Medulla oblongata (tissue), 1 donor: Measurements from ENCODE around the gene EXOC4.
"Not testable (repeated sequence)": the region's sequence is repeated elsewhere in the genome, so short reads cannot be mapped to it uniquely, and the experiment has no call there.

Experiments
- DNase-seq: peaks from one replicate; pipeline ENCODE4 v3.0.0-alpha.2; 2015; ENCODE audit errors: extremely low spot score

EXOC4 gene

GRCh38 chr7:133315332-133316040, 62.6 kb downstream of the EXOC4 start:
- no peak for DNase-seq

DNA sequence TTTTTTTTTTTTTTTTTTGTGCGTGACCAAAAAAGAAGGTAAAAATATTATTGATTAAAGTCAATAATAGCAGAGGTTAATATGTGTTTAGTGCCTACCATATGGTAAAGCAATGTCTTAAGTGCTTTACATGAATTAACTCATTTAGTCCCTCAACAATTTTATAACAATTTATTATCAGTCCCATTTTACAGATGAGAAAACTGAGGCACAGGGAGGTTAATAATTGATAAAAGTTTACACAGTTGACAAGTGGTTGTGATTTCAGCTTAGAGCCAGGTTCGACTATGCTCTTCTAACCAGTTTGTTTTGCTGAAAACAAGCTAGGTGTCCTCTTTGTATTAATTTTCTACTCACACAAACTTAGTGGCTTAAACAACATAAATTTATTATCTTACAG, 67.0 kb downstream of the EXOC4 start:
- no peak for DNase-seq

DNA sequence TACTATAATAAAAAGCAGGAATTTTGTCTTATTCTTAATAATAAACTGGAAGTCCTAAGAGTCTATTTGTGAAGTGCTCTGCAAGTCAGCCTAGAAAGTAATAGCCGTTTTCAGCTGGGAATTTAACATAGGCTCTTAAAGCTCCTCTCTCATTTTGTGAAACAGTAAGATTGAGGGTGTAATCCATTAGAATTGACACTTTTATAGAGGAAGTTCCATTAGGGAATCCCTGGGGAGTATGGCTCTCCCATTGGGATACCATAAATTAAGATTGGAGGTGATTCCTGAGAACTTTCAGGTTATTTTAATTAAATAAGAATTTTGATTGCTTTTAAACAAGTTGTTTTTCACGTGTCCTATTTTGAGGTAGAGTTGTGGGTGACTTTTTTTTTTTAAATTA, 68.0 kb downstream of the EXOC4 start:
- DNase-seq: no peak

DNA sequence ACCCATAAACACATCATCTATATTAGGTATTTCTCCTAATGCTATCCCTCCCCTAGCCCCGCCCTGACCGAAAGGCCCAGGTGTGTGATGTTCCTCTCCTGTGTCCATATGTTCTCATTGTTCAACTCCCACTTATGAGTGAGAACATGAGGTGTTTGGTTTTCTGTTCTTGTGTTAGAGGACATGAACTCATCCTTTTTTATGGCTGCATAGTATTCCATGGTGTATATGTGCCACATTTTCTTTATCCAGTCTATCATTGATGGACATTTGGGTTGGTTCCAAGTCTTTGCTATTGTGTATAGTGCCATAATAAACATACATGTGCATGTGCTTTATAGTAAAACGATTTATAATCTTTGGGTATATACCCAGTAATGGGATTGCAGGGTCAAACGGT, 68.5 kb downstream of the EXOC4 start:
- DNase-seq: not testable (repeated sequence)

GRCh38 chr7:133326745-133327144, 73.9 kb downstream of the EXOC4 start:
- DNase-seq: not testable (repeated sequence)

DNA sequence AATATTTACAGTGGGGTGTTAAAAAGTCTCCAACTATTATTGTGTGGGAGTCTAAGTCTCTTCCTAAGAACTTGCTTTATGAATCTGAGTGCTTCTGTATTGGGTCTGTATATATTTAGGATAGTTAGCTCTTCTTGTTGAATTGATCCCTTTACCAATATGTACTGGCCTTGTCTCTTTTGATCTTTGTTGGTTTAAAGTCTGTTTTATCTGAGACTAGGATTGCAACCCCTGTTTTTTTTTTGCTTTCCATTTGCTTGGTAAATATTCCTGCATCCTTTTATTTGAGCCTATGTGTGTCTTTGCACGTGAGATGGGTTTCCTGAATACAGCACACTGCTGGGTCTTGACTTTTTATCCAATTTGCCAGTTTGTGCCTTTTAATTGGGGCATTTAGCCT, 75.1 kb downstream of the EXOC4 start:
- DNase-seq: not testable (repeated sequence)

DNA sequence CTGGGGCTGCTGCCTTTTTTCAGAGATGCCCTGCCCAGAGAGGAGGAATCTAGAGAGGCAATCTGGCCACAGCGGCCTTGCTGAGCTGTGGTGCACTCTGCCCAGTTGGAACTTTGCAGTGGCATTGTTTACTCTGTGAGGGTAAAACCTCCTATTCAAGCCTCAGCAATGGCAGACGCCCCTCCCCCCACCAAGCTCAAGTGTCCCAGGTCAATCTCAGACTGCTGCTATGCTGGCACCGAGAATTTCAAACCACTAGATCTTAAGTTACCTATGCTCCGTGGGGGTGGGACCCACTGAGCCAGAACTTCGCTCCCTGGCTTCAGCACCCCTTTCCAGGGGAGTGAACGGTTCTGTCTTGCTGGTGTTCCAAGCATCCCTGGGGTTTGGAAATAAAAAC, 77.2 kb downstream of the EXOC4 start:
- DNase-seq: no peak

GRCh38 chr7:133331861-133332260, 79.0 kb downstream of the EXOC4 start:
- DNase-seq: peak; percentile 33

- DNase-seq: no peak
Observed at GRCh38 chr7:133339772-133340171, 86.9 kb downstream of the EXOC4 start.

GRCh38 chr7:133344275-133344674, 91.4 kb downstream of the EXOC4 start:
- no peak for DNase-seq

DNA sequence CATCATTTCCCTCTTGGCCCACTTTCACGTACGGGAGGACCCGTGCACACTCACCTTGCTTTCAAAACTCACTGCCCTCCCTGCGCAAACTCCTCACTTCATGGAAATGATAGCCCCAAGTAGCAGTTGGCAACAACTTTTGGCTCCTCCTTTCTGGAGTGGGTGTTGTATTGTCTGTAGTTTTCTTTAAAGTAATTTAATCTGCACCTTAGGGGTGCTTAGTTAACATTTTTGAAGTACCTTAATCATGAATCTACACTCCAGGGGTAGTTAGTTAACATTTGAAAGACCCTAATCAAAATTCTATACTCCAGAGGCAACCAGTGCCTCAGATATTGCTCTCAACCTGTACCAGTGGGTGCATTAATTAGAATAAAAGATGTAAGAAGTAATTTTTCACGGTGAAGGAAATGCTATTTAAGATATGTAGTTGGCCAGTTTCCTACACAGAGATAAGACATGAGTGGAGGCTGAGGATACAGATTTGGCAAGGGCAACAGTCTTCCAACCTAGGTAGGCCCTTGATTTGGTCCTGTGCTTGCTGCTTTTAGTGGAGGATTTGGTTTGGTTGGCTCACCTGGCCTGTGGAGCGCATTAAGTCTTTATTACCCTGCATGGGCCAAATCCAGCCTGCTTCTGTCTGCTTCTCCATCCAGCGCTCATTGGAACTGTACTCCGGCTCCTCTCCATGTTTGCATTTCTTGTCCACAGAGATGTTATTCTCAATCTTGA, 93.0 kb downstream of the EXOC4 start:
- no peak for DNase-seq

DNA sequence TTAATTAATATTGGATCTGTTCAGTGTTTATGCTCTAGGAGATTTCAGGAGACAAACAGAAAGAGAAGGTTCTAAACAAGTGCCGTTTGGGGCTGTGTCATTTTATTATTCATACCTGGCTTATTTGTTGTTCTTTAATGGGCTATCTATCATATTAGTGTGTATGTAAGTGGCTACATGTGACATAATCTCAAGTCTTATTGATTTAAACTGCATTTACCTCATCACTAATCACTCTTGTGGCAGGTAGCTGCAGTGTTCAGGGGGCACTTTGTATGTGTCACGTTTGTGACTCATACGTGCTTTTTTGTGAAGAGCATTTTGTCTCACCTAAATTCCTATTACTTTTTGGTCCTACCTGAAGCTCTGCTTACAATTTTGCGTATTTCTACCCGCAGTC, 95.4 kb downstream of the EXOC4 start:
- DNase-seq: no peak

GRCh38 chr7:133349101-133349500, 96.2 kb downstream of the EXOC4 start:
- DNase-seq: no peak

DNA sequence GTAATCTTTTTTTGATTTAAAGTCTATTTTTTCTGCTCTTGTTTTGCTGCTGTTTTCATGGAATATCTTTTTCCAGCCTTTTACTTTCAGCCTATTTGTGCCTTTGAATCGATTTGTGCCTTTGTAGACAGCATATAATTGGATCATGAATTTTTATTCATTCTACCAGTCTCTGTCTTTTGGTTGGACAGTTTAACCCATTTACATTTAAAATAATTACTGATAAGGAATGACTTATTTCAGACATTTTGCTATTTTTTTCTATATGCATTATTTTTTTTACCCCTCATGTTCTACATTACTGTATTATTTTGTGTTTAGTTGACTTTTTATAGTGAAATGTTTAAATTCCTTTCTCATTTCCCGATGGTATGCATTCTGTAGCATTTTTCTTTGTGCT, 99.6 kb downstream of the EXOC4 start:
- DNase-seq: no peak

GRCh38 chr7:133353775-133354174, 100.9 kb downstream of the EXOC4 start:
- no peak for DNase-seq

DNA sequence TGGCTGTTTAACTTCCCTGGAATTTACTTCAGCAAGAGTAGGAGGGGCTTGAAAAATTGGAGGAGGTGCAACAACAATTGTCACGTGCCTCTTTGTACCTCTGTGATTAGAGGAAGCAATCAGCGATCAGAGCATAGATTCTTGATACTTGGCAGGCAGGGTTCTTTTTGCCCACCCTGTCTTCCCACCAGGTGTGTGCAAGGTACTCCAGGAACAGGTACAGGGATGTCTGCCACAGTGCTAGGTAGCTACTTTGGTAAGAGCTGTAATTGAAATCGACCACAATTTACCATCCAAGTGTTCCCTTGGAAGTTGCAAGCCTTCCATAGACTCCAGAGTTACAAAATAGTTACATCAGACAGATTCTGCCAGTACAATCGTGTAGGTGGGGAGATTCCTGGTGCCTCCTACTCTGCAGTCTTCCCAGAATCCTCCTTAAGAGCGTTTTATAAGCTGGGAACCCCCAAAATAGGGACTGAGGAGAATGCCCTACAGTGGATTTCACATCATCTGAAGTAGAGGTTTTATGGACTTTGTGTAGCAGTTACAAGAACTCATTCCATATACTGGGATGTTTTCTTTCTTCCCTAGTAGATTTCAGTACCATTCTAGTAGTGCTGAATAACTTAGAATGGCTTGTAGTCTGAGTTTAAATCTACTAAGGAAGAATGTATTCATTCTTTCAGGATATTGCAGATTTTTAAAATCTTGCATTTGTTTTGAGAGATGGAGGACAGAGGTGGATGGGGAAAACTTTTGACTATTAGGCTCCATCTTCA, 101.9 kb downstream of the EXOC4 start:
- DNase-seq: no peak

DNA sequence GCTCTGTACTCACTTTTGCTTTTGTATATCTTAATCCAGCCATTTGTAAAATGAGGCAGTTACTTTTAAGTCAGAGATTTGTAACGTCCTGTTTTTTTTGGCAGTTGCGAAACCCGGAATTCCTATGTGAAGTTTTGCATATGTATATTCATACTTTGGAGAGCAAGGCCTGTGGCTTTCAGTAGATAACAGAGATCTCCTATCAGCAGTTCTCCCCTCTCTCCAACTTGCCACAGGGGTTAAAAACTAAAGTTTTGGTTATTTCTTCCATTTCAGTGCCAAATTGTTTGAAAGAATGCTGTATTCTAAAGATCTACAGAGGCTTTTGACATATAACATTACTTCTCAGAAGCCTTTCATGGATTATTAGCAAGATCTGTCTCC, 102.4 kb downstream of the EXOC4 start:
- DNase-seq: no peak

DNA sequence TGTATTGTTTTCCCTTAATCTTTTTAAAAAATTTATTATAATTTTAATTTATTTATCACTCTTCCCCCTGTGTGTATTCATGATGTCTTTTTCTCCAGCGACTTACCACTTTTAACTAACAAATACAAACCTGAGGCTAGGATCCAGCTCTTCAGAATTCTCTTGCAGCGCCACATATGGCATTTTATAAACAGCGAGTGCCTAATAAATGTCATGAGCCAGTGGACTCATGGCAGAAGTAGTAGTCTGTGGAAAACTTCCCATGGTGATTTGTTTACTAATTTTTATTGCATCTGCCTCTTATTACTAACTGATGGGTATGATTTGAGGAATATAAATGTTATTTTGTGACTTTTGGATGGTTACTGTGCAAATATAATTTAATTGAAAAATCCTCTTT, 102.9 kb downstream of the EXOC4 start:
- no peak for DNase-seq

- DNase-seq: no peak
Observed at GRCh38 chr7:133358708-133359107, 105.8 kb downstream of the EXOC4 start.

DNA sequence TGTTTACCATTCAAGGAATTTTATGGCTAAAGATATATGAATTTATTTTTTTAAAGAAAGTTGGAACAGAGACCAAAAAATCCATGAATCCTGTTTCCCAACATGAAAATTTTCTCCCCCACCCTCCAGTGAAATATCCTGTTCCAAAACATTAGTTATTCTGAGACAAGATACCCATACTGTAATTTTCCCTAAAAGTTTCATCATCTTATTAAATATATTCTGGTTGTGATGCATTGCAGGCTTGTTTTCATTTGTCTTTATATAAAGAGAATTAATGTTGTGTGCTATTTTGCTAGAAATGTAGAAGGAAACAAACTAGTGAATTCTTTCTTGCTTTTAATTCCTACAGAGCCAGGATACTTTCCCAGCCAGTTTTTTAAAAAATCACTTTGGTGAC, 106.6 kb downstream of the EXOC4 start:
- no peak for DNase-seq

DNA sequence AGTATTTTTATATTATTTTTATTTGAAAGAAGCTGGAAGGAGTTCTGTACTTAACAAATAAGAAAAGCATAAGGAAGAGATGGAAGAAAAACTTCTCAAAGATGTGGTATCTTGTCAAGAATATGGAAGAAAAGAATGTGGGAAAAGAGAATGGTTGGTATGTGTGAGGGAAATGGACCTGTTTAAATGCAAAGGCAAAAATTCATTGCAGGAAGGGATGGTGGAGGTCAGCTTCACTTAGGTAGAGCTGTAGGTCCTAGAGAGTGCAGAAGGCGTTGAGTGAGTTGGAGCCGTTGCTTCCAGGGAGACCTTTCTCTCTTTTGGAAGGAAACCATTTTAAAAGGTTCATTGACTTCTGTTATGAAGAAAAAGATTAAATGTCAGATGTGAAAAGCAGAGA, 107.3 kb downstream of the EXOC4 start:
- DNase-seq: no peak

- no peak for DNase-seq
Observed at GRCh38 chr7:133361806-133362205, 108.9 kb downstream of the EXOC4 start.
